ENCODE data around the gene TIMELESS.

- no peak for TF ChIP-seq CTCF (conservative IDR thresholded peaks at IDR 0.05; ENCODE audit: low read depth, low read length)
- TF ChIP-seq EZH2 (IDR thresholded peaks at IDR 0.05; ENCODE audit: low read length, unreplicated experiment) = no peak
- no peak for TF ChIP-seq EZH2phosphoT487 (IDR thresholded peaks at IDR 0.05; ENCODE audit: borderline replicate concordance, low read length)
Measured at GRCh38 chr12:56411781-56412639, 37.2 kb downstream of the TIMELESS start.
